SW 1271 (cell line): Measurements from ENCODE around the gene SLC38A9.

Source experiments
- DNase-seq, 2 experiments: peaks; one replicate each; lab custom pipeline; 2025; lab: John Stamatoyannopoulos, UW

SLC38A9 gene

DNA sequence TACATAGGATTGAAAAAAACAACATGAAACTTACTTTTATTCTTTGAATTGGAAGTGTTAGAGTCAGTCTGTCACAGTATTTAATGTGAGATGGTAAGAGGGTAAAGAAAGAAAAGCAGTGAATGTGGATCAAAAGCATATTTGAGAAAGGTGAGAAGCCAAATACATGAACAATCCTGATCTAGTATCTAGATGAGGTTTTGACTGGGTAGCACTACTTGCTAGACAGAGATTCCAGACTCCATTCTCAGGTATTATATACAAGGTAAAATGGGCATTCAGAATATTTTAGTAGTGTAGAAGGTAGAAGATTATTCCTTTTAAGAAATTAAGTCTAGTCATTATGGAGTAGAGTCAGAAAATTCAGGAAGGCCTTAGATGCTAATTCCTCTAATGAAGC is 62.2 kb downstream of the SLC38A9 start:
- DNase-seq = no peak

DNA sequence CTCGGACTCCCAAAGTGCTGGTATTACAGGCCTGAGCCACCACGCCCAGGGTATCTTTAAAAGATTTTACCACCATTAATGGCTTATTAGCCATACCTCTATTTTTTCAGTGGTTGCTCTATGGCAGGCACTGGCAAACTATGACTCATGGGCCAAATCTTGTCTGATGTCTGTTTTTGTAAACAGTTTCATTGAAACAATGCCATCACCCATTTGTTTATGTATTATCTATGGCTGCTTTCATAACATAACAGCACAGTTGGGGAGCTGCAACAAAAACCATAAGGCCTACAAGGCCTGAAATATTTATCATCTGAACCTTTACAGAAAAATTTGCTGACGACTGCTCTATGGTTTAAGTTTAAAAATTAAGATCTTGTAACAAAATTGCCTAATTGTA is 66.8 kb downstream of the SLC38A9 start:
- no peak for DNase-seq

- DNase-seq = no peak
Observed at GRCh38 chr5:55638455-55638854, 73.7 kb downstream of the SLC38A9 start.

GRCh38 chr5:55638051-55638450 is 74.1 kb downstream of the SLC38A9 start:
- DNase-seq = no peak

DNA sequence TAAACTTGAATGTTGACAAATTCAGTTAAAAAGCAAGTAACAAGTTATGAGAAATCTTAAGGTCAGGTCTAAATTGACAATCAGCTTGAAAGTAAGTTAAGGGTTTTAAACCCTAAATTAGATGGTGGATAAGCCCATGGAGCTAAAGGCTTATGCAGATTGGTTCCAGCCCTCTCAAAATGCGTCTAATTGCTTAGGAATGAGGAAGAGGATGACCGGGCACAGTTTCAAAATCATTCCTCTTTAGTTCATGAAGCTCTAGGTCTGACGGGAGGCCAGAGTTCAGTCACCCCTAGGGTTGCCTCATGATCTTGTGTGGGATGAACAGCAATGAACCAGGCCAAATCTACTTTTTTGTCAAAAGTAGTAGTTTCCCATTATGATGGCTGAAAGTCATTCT is 75.4 kb downstream of the SLC38A9 start:
- no peak for DNase-seq

DNA sequence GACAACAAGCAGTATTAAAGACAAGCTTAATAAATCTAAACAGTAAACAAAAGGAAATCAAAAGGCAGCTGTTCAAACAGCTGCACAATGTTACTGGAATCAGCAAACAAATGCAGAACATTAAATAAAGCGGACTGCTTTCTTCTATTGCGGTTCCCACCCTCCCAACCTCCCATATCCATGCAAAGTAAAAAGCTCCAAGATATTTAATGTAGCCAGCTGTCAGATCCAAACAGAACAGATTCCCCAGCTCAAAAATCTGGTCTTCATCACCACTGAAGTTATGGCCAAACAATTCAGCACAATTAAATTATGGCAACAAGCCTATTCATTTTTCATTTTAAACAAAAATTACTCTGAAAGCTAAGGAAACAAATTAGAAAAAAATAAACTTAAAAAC is 75.9 kb downstream of the SLC38A9 start:
- no peak for DNase-seq

DNA sequence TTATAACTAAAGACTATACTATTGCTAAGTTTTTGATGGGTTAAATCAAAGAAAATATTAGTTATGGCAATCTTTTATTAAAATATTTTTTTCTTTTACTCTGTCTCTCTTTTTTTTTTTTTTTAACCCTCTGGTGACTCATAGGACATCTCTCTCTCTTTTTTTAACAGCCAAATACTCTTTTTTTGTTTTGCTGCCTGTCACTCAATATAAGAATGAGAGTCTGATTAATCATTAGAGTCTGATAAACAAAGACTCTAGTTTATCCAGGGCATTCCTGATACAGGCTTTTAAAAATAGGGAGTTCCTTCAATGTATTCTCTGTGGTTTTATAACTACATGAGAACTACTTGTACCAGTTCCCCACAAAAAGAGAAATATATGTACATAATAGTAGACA is 77.3 kb downstream of the SLC38A9 start:
- no peak for DNase-seq

DNA sequence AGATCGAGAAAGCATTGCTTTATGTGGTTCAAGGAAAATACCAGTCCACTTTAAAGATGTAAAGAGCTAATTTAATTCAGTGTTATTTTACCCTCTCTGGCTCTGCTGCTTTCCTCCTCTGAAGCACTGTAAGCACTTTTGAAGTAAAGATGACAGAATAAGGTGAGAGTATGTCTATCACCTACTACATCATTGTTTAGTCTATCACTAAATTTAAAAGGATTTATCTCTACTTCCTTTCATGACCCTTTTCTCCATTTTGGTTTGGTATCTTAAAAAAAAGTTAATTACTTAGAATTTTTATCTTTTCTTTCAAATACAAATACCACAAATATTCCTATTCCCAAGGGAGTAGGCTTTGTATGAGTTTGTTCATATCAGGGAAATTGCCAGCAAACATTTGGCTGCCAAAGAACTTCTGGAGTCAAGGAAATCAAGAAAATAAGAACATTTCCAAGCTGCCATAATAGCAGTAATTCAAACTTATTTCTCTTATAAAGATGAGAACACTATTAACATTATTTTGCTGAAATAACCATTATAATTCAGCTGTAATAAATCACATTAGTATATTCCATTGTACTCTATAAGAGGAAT is 77.8 kb downstream of the SLC38A9 start:
- no peak for DNase-seq

GRCh38 chr5:55633574-55634208 is 78.4 kb downstream of the SLC38A9 start:
- no peak for DNase-seq

DNA sequence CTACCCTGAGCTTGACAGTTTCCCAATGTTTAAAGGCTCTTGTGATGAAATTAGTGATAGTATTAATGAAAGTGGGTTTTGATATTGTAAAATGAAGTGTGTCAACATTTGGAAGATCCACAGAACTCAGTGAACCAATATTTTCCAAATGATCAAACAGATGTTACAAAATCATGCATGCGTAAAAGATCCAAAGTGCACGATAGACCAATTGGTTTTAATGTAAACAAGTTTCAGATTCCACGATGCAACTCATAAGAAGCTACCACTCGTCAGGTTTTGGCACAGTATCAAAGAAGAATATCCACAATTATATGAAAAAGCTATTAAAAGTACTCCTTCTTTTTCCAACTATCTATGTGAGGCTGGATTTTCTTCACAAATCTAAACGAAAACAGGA is 82.3 kb downstream of the SLC38A9 start:
- DNase-seq = no peak

GRCh38 chr5:55626790-55627189 is 85.3 kb downstream of the SLC38A9 start:
- DNase-seq = no peak

GRCh38 chr5:55625913-55626312 is 86.2 kb downstream of the SLC38A9 start:
- DNase-seq = no peak

GRCh38 chr5:55625589-55625909 is 86.6 kb downstream of the SLC38A9 start:
- no peak for DNase-seq

GRCh38 chr5:55624841-55625588 is 87.1 kb downstream of the SLC38A9 start:
- DNase-seq = no peak

- DNase-seq = no peak
Observed at GRCh38 chr5:55623789-55624188, 88.3 kb downstream of the SLC38A9 start.

DNA sequence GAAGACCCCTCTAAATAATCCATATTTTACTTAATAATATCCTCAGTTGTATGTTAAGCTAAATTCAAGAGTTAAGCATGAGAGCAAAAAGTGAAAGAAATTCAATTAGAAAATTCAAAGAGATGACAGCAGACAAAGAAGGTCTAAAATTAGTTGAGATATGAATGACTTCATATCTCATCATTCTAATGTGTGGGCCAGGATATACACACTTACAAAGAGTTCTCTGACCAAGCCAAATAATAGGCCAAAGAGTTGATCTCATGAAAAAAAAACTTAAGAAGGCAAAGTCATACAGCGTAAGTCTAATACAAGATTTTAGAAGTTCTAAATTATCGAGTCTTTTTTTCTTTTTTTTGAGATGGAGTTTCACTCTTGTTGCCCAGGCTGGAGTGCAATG is 89.7 kb downstream of the SLC38A9 start:
- DNase-seq = no peak

DNA sequence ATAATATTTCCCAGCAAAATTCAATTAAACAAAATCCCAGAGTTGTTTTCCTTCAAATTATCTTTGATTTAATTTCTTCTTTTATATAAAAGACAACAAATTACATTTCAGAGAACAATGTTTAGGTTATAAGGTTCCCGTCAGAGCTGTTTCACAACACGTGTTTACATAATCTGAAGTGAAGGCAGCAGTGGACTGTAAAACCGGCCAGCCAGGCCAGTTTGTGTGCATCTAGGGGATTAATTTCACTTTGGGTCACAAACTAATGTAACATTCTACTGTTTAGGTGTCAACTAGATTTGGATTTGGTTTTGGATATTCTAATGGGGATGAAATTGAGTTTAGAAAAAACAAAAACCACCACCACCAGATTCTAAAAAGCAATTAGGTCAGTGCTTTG is 90.9 kb downstream of the SLC38A9 start:
- no peak for DNase-seq

DNA sequence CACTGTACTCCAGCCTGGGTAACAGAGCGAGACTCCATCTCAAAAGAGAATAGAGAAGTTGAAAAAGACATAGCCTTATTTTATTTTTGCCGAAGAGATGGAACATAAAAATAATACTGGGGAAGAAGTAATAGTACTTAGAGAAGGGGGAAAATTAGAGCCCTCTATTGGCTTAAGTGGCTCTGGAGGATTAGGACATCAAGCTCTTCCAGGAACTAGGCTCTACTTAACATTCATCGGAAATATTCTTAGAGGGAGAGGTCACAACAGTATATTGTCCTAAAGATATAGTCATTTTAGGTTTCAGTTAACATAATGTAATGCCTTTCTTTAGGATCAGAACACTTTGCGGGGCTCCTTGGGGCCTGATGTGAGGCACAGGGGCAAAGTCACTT is 91.4 kb downstream of the SLC38A9 start:
- DNase-seq = no peak

DNA sequence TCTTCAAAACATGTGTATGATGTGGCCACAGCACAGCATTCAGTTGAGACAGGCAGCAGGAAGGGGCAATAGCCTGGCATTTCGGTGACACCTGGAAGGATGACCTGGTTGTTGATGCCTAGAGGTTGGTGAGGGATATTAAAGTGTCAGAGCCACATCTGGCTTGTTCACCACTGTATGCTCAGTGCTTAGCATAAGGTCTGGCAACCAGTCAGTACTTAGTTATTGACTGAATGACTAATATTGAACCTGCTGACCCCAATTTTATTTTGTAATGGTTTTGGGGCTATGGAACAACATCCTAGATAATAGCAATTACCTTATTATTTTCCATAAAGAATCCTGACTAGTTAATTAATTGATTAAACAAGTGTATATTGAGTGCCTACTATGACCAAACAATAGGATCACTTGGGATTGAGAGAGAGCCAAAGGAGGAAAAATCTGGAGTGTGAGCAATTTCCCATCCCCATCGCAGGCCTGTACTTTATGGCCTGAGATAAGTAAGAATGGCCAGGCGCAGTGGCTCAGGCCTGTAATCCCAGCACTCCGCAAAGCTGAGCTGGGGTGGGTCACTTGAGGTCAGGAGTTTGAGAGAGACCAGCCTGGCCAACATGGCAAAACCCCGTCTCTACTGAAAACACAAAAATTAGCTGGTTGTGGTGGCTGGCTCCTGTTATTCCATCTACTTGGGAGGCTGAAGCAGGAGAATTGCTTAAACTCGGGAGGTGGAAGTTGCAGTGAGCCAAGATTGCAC is 91.9 kb downstream of the SLC38A9 start:
- no peak for DNase-seq

GRCh38 chr5:55618318-55618717 is 93.8 kb downstream of the SLC38A9 start:
- DNase-seq = no peak

GRCh38 chr5:55613112-55613868 is 98.8 kb downstream of the SLC38A9 start:
- no peak for DNase-seq

GRCh38 chr5:55610542-55610941 is 101.6 kb downstream of the SLC38A9 start:
- DNase-seq = no peak
